WERI-Rb-1 (cell line): ENCODE data around the gene AFG3L2.

Source experiments
- DNase-seq: peaks from one replicate; pipeline ENCODE4 v3.0.0-alpha.2; 2020
- H3K27ac ChIP-seq: fragments of 250-450 bp; sonication (Bioruptor Pico); 2 replicates; pipeline ENCODE4 v1.5.1; 2020; ENCODE audit warnings: mild to moderate bottlenecking, moderate library complexity
- H3K27me3 ChIP-seq: fragments of 250-450 bp; sonication (Bioruptor Pico); 2 replicates; pipeline ENCODE4 v1.5.1; 2021; ENCODE audit warnings: mild to moderate bottlenecking, low read depth, moderate library complexity; ENCODE audit not compliant: insufficient read depth, severe bottlenecking
- H3K36me3 ChIP-seq: fragments of 250-450 bp; sonication (Bioruptor Pico); 2 replicates; pipeline ENCODE4 v1.5.1; 2020; ENCODE audit warnings: mild to moderate bottlenecking, moderate library complexity
- H3K4me3 ChIP-seq: 2 replicates; pipeline ENCODE4 v1.5.1; 2011; ENCODE audit warnings: low read depth, mild to moderate bottlenecking, control low read depth, low read length
- H3K9me3 ChIP-seq: fragments of 250-450 bp; sonication (Bioruptor Pico); 2 replicates; pipeline ENCODE4 v1.5.1; 2021; ENCODE audit warnings: mild to moderate bottlenecking, moderate library complexity; ENCODE audit not compliant: severe bottlenecking
- CTCF ChIP-seq: IDR thresholded peaks from 2 replicates; pipeline ENCODE4 v1.5.1; 2011; ENCODE audit warnings: low read depth, mild to moderate bottlenecking, control low read depth, inconsistent platforms, low read length

The AFG3L2 gene

GRCh38 chr18:12397254-12397653 is 20.2 kb upstream of the AFG3L2 start:
- no peak for DNase-seq
- Histone ChIP-seq H3K27me3 (no peaks in the 10 kb centered on the region), H3K36me3 (no peaks in the 10 kb centered on the region), H3K4me3 (no peak overlapping the region), H3K9me3 (no peaks in the 10 kb centered on the region), H3K27ac (no peak overlapping the region)
- TF ChIP-seq CTCF, result no peak

- TF ChIP-seq CTCF, result peak; percentile 43
- DNase-seq, result no peak
- no peaks in the 10 kb centered on the region for H3K9me3 ChIP-seq
- H3K36me3 ChIP-seq, result no peaks in the 10 kb centered on the region
- no peaks in the 10 kb centered on the region for H3K27me3 ChIP-seq
- no peak overlapping the region for H3K4me3 ChIP-seq
- no peak overlapping the region for H3K27ac ChIP-seq
These were observed 17.4 kb upstream of the AFG3L2 start for GRCh38 chr18:12394428-12394827.

GRCh38 chr18:12393998-12394397 is 17.0 kb upstream of the AFG3L2 start:
- no peak for TF ChIP-seq CTCF
- no peak overlapping the region for H3K27ac ChIP-seq
- H3K4me3 ChIP-seq, result no peak overlapping the region
- no peaks in the 10 kb centered on the region for H3K36me3 ChIP-seq
- DNase-seq, result no peak
- no peaks in the 10 kb centered on the region for H3K9me3 ChIP-seq
- H3K27me3 ChIP-seq, result no peaks in the 10 kb centered on the region

- no peak for DNase-seq
- H3K27ac ChIP-seq, result no peak overlapping the region
- no peaks in the 10 kb centered on the region for H3K36me3 ChIP-seq
These were observed 16.5 kb upstream of the AFG3L2 start for GRCh38 chr18:12393510-12393909.

GRCh38 chr18:12391487-12392165 is 14.6 kb upstream of the AFG3L2 start:
- Histone ChIP-seq H3K9me3 (no peaks in the 10 kb centered on the region), H3K36me3 (no peaks in the 10 kb centered on the region), H3K4me3 (no peak overlapping the region), H3K27me3 (no peaks in the 10 kb centered on the region), H3K27ac (no peak overlapping the region)
- TF ChIP-seq CTCF, result peak; percentile 89
- peak; percentile 48 for DNase-seq

More at GRCh38 chr18:12393510-12393909, 16.5 kb upstream of the AFG3L2 start:
- Histone ChIP-seq H3K27me3 (no peaks in the 10 kb centered on the region), H3K4me3 (no peak overlapping the region), H3K9me3 (no peaks in the 10 kb centered on the region)
- no peak for TF ChIP-seq CTCF

- TF ChIP-seq CTCF, result no peak
- no peak for DNase-seq
- H3K9me3 ChIP-seq, result no peaks in the 10 kb centered on the region
- no peaks in the 10 kb centered on the region for H3K36me3 ChIP-seq
- H3K27ac ChIP-seq, result no peak overlapping the region
- H3K27me3 ChIP-seq, result no peaks in the 10 kb centered on the region
- H3K4me3 ChIP-seq, result no peak overlapping the region
These were observed 11.4 kb upstream of the AFG3L2 start for GRCh38 chr18:12388442-12388841.
